Hippocampal formation (tissue), 2 donors: ENCODE results near the gene IVNS1ABP.
"Not testable (repeated sequence)": the region's sequence is repeated elsewhere in the genome, so short reads cannot be mapped to it uniquely, and the experiment has no call there.

Source experiments
- DNase-seq, 2 donors: peaks; one replicate each; lab custom pipeline; 2025; lab: John Stamatoyannopoulos, UW

Gene IVNS1ABP

GRCh38 chr1:185334182-185334581 is 17.1 kb upstream of the IVNS1ABP start:
- DNase-seq = no peak

GRCh38 chr1:185328255-185328654 is 11.2 kb upstream of the IVNS1ABP start:
- DNase-seq = no peak

GRCh38 chr1:185325413-185325812 is 8.4 kb upstream of the IVNS1ABP start:
- no peak for DNase-seq

DNA sequence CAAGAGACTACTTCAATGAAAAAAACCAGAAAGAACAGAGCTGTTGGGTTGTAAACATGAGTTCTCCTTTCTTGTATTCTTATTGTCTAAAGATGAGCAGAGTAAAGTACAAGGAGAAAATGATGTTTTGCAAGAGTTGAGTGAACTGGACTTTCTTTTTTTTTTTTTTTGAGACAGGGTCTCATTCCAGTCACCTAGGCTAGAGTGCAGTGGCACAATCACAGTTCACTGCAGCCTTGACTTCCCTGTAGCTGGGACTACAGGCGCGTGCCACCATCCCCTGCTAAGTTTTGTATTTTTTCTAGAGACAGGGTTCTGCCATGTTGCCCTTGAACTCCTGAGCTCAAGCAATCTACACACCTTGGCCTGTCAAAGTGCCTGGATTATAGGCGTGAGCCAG is 7.1 kb upstream of the IVNS1ABP start:
- no peak for DNase-seq

DNA sequence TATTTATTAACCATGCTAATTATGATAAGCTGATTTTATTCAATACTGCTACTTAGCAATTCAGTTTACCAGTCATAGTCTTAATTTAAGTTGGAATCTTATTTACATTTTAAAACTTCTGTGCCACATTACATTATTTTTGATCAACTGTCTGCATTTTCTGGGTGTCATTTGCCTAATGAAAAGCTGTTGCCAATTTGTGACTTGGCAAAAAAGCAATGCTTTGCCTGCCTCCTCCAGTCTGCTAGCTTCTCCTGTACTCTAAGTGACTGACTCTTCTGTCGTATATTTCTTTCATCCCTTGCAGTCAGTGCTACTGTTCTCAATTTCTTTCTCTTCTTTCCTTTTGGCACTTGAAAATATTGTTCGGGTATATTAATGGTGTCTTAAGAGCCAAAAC is 5.6 kb upstream of the IVNS1ABP start:
- no peak for DNase-seq

DNA sequence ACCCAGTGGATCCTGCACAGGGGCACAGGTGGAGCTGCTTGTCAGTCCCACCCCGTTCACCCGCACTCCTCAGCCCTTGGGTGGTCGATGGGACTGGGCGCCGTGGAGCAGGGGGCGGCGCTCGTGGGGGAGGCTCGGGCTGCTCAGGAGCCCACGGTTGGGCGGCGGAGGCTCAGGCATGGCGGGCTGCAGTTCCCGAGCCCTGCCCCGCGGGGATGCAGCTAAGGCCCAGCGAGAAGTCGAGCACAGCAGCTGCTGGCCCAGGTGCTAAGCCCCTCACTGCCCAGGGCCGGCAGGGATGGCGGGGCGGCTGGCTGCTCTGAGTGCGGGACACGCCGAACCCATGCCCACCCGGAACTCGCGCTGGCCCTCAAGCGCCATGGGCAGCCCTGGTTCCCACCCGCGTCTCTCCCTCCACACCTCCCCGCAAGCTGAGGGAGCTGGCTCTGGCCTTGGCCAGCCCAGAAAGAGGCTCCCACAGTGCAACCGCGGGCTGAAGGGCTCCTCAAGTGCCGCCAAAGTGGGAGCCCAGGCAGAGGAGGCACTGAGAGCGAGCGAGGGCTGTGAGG is 4.7 kb upstream of the IVNS1ABP start:
- not testable (repeated sequence) for DNase-seq

DNA sequence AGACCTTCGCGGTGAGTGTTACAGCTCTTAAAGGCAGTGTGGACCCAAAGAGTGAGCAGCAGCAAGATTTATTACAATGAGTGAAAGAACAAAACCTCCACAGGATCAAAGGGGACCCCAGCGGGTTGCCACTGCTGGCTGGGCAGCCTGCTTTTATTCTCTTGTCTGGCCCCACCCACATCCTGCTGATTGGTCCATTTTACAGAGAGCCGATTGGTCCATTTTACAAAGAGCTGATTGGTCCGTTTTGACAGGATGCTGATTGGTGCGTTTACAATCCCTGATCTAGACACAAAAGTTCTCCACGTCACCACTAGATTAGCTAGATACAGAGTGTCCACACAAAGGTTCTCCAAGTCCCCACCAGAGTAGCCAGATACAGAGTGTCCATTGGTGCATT is 4.1 kb upstream of the IVNS1ABP start:
- not testable (repeated sequence) for DNase-seq

DNA sequence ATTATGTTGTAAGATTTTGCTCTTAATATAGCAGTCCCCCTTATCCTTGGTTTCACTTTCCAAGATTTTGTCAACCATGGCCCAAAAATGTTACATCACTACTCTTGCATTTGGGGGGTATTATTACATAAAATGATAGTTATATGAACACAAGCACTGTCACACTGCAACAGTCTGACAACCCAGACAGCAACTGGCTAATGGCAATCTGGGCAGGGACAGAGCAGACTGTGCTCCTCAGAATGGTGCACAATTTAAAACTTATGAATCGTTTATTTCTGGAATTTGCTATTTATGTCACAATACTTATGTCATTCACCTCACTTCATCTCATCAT is 2.1 kb upstream of the IVNS1ABP start:
- no peak for DNase-seq

DNA sequence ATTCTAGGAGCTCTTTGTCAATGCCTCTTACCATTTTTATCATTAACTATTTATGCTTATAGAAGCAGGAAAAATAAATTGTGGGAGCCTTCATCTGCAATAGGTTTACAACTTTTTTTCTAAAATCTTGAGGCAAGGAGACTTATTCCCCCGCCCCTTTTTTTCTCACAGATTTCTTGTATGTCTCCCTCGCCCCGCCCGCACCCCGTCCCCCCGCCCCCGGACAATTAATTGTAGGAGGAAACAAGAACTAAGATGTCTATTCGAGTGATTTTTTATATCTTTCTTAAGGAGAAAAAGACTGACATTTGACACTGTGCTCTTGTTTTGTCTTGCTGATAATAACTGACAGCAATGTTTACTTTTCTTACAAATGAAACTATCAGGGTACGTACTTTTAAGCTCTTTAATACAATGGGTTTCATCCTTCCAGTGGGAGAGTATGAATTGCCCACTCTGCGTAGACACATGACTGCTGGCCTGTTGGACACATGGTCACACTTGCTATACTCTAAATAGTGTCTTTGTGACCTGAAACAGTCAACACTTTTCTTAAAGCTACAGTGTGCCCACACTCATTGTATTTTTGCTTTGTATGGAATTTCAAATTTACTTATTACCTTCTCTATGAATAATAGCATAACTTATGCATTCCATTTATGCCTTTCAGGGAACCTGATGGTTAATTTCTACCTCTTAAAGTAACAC is 1.5 kb upstream of the IVNS1ABP start:
- no peak for DNase-seq

DNA sequence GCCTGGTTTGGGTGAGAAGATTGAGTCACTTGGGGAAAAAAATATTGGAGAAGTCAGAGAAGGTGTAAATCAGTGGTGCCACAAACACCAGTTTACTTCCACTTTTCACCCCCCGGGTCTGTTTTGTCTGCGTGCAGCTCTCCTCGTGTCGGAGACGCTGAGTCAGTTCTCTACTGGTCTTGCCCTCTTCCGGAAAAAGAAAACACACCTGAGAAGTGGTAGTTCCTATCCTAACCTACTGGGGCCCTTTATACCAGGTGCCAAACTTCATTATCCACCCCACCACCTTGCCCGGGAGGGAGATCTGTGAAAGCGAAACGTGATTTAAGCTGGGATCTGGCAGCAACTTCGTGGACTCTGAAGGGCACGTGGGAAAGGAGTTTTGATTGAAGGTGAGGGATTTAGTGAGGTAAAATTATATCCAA is 855 bp upstream of the IVNS1ABP start:
- DNase-seq = peak; percentile 34 to 52

DNA sequence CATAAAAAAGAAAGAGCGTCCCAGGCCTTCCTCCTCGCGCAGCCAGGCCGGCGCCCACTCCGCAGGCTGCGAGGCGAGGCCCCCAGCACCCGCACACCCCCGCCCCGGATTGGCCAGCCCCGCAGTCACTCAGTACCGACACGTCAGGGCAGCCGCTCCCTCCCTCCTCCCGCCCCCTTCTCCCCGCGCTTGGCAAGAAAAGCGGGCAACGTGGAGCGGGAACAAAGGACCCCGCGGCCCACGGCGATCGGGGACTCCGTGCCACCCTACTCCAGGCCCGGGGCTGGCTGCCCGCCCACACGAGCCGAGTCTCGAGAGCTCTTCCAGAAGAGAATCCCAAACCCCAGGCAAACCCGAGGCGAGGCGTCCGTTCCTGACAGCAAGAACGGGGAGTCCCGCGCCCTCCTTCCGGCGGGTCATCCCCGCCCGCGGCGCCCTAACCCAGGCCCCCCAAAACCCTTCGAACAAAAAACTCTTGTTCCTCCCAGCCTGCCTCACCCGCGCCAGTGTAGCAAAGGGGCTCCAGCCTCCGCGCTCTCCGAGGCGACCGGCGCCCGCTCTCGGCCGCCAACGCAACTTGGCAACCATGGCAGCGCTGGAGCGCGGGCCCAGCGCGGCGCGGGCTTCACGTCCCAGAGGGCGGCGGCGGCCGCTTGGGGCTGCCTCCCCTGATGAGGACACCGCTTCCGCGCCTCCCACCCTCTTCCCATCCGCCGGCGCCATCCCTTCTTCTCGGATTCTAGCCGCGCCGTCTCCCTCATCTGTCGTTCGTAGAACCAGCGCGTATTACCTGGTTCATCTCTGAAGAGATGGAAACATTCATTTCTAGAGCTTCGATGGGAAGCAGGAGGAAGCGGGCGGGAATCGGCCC is 645 bp downstream of the IVNS1ABP start:
- DNase-seq = peak; percentile 74 to 94

DNA sequence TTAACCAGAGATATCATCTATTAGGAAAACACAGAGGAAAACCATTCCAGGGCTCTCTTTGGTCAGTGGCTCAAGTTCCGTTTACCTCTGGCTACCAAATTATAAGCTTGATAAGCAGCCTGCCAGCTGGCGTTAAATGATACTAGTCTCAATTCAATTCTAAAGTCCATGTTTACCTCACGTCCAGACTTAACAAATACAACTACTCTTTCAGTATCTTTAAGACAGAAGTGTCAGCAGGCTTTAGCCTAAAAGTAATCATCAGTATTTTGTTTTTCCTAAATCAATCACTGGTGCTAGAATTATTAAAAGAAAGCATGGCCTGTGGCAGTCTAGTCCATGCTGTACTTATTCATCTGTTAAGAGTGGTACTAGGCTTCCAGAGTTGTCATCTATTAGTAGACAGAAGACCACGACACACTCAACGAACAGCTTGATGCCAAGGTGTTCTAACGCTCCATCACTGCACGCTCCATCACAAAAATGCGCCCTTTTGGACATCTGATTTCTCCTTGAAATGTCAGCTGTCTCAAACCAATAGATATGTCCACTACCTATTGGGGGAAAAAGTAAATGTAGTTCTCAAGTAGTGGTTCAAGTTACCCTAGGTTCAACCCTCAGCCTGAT is 1.5 kb downstream of the IVNS1ABP start:
- no peak for DNase-seq

- DNase-seq = no peak
Measured at GRCh38 chr1:185314411-185314810, 2.6 kb downstream of the IVNS1ABP start.

DNA sequence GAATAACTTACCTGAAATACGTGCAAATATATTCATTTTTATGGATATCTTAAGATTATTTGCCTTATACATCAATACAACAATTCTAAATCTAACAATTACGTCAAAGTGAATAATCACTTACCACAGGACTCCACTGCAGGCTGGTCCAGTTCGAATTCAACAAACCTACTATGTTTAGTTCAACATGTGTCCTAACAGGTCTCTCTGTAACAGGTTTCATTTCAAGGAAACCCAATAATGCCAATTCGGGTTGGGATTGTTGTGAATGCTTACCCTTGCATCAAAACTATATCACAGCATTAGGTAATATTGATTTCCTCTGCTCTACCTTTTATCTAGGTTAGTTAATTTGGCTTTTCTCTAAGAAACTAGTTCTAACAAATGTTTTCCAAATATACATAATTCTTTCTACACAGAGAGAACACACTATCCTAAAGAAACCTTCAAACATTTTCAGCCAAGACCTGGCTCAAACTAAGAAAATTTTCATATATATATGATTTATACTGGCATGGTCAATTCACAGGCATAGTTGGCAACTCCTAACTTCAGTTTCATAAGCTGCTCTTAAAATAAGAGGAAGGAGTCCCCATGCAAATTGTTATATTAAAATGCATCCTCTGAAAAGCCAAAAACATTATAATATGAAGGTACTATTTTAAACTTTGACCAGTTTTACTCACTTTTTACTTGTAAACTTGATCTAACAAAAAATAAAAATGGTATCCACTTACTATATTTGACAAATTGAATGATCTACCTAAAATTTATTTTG is 4.5 kb downstream of the IVNS1ABP start:
- no peak for DNase-seq

DNA sequence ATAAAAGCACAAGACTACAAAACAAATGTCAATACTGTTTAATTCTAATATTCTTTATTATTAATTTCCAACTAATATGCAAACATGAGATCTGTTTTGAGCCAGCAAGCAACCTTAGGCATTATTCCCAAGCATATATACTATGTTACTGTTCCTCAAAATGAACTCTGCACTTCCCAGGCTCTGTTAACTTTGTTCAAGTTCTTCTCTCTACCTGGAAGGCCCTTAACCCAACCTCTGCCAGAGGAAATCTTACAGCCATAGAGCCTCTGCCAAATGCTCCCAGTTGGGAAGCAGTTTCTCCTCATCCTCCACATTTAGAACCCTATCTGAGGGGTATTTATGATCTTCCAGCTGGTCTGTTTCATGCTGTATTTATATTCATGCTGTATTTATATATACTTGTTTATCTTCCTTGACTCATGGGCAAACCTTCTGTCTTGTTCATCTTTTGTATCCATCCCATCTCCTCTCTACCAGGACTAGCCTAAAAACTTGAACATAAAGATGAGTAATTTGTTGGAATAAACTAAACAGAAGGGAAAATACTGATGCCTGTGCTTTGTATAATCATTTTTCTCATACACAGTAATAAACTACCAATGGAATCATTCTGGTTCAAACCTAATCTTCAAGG is 5.3 kb downstream of the IVNS1ABP start:
- DNase-seq = no peak

- no peak for DNase-seq
Measured at GRCh38 chr1:185309566-185309965, 7.5 kb downstream of the IVNS1ABP start.

- DNase-seq = no peak
Measured at GRCh38 chr1:185308126-185308525, 8.9 kb downstream of the IVNS1ABP start.

DNA sequence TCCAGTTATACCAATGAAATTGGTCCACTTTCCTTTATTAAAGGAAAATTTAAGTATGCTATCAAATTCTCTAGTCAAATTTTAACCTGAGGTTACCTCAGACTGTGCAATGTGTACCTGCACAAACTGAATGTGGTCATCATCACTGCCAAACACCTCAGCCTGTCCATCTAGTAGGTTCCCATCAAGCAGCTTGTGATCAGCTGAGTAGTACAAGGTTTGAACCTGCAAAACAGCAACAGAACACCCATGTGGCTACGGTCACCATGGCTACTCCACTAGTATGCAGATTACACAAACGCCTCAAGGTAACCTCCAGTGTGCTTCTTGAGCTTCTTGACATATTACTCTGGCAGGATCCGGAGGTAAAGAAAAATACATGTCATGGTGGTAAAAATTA is 11.6 kb downstream of the IVNS1ABP start:
- DNase-seq = no peak

- DNase-seq = no peak
Measured at GRCh38 chr1:185300152-185300551, 16.9 kb downstream of the IVNS1ABP start.

- no peak for DNase-seq
Measured at GRCh38 chr1:185297982-185298381, 19.1 kb downstream of the IVNS1ABP start.

DNA sequence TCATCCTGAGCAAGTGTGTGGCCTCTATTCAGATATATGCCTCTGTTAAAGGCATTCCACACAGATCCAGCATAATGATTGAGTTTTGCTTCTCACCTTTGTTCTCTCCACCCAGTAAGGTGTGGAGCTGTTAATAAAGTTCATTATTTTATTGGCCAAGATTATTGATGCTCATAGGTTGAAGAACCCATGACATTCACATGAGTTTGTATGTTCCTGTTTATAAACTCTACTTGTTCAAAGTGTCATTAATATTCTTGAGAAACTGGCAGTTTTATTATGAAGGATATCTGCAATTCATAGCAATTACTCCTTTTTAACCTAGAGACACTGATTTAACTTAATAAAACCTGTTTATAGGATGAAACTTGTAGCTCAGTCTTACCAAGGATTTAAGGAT is 22.0 kb downstream of the IVNS1ABP start:
- DNase-seq = no peak
